H1 (cell line): Measurements from ENCODE around the gene TRIM15. TPM values are rescaled to one million over a fixed set of nuclear protein-coding genes. Genes with fewer than 3 reads are reported as not detected.

Experiments used
- CREB1 ChIP-seq: IDR thresholded peaks from 2 replicates; pipeline ENCODE4 v1.6.1; 2012; ENCODE audit warnings: inconsistent platforms
- EZH2 ChIP-seq: fragments of 200-600 bp; sonication (generic); IDR thresholded peaks from 2 replicates; pipeline ENCODE4 v1.7.1; 2012; ENCODE audit warnings: low read depth, mild to moderate bottlenecking, moderate library complexity, low read length, inconsistent platforms; ENCODE audit not compliant: severe bottlenecking
- HDAC2 ChIP-seq, 2 experiments: fragments of 300-600 bp in 1 of 2; sonication (generic) in 1 of 2; IDR thresholded peaks; 2 replicates each; pipeline ENCODE4 v1.6.1; 2011 to 2012; ENCODE audit warnings: low read depth in 2 of 2, low read length in 2 of 2, mild to moderate bottlenecking in 2 of 2, moderate library complexity in 2 of 2, borderline replicate concordance in 1 of 2, inconsistent platforms in 1 of 2
- RAD21 ChIP-seq, 2 experiments: IDR thresholded peaks in 1 of 2; conservative IDR thresholded peaks in 1 of 2; 2 replicates each; pipeline ENCODE4 v1.6.1; 2011; ENCODE audit warnings: low read depth in 2 of 2, low read length in 2 of 2, improper control_type of control experiment in 1 of 2, inconsistent platforms in 1 of 2, mild to moderate bottlenecking in 1 of 2, moderate library complexity in 1 of 2
- SAP30 ChIP-seq: fragments of 300-600 bp; sonication (generic); IDR thresholded peaks from 2 replicates; pipeline ENCODE4 v1.7.1; 2012; ENCODE audit warnings: low read length, moderate library complexity, mild to moderate bottlenecking, inconsistent platforms; ENCODE audit not compliant: insufficient read depth, insufficient replicate concordance
- SRF ChIP-seq: IDR thresholded peaks from 2 replicates; pipeline ENCODE4 v1.6.1; 2011; ENCODE audit warnings: mild to moderate bottlenecking, low read depth, low read length, moderate library complexity
- TCF12 ChIP-seq: IDR thresholded peaks from 2 replicates; pipeline ENCODE4 v1.6.1; 2011; ENCODE audit warnings: low read depth, mild to moderate bottlenecking, low read length
- ZNF274 ChIP-seq: IDR thresholded peaks from 2 replicates; pipeline ENCODE4 v1.7.0; 2012; ENCODE audit warnings: low read length, borderline replicate concordance; ENCODE audit errors: extremely low read depth
- polyA plus RNA-seq, 7 experiments: library from polyadenylated mRNA; depleted of rRNA in 3 of 7; stranded (reverse) in 5 of 7; unstranded in 2 of 7; fragments of >200 nt in 5 of 7; fragments of 200-250 nt in 2 of 7; gene quantifications; 1 replicate in 5 of 7; 2 replicates in 1 of 7; 4 replicates in 1 of 7; pipeline versions ENCODE4 v1.2.1 to v1.2.3, GENCODE V29; 2011 to 2013; ENCODE audit warnings: missing spikeins in 2 of 7, mixed read lengths in 2 of 7
- total RNA-seq: library from RNA; stranded (reverse); fragmentation: NEBNext Ultra II Directional; extraction: Animal tissue kit (Norgen Biotek cat#: 25700); gene quantifications from 2 replicates; pipeline ENCODE4 v1.2.1, GENCODE V29; 2021

TRIM15 gene
- total and polyA plus RNA-seq, 2 of the 8 experiments (the other 6 are each of a cell fraction or from before 2014, with no cell fraction given) = 0.18 to 0.48 TPM

DNA sequence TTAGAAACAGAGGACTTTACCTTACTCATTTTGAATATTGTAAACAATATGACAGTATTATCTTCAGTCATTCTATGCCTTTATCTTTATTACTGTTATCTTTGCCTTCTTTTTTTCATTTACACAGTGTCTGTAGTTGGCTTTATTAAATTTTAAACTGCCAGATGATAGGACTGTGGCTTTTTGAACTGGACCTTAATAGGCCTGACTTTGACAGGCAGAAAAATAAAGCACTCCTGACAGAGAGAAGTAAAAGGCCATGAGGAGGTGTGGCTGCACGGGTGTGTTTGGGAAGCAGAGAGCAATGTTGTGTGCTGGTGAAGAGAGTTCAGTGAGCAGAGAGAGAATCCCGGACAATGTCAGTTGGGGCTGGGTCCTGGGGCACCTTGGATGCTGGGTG is 19.6 kb upstream of the TRIM15 start (continued):
- TF ChIP-seq ZNF274 (no peak), HDAC2 (IDR thresholded peaks at IDR 0.05; ENCODE audit: borderline replicate concordance in 1 of 2, low read depth in 2 of 2, low read length in 2 of 2) (no peak), EZH2 (no peak), RAD21 (IDR thresholded peaks at IDR 0.05 in 1 of 2, conservative IDR thresholded peaks at IDR 0.05 in 1 of 2; ENCODE audit: low read depth in 2 of 2, low read length in 2 of 2) (no peak), SRF (no peak), SAP30 (no peak), TCF12 (no peak), CREB1 (no peak)
